ENCODE measurements around the gene FUZ.

FUZ gene

DNA sequence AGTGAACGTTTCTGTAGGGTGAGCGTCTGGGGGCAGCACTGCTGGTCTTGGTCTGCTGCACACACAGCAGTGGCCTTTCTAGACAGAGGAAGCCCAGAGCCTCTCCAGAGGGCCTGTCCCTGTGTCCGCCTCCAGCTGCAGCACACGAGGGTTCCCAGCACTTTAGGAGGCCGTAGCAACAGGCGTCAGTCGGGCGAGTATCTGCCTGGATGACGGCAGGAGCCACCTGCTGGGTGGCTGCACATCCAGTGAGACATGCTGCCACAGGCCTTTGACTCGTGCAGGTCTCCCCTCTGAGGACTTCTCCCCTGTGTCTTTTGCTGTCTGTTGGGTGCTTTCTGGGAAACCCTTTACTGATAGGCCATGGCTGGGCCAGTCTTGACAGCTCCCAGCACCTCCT, 24.2 kb downstream of the FUZ start:
- no peak for DNase-seq (ENCODE audit: insufficient read length, low spot score)
- no peak for FAIRE-seq

- FAIRE-seq (no peak), DNase-seq (ENCODE audit: insufficient read length, low spot score) (no peak)
These were observed 25.3 kb downstream of the FUZ start for GRCh38 chr19:49787746-49788145.

GRCh38 chr19:49786376-49786820, 26.7 kb downstream of the FUZ start:
- peak; percentile 58 for FAIRE-seq

DNA sequence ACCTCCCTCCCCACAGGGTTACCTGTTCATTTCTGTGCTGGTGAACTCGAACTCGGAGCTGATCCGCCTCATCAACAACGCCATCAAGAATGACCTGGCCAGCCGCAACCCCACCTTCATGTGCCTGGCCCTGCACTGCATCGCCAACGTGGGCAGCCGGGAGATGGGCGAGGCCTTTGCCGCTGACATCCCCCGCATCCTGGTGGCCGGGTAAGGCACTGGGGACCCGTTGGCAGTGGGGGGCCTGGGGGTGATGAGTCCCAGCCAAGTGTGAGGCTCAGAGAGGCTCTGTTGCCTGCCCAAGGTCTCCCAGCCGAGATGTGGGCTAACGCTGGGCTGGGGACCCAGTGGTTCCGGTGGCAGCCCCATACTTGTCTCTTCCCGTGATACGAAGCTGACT, 30.6 kb downstream of the FUZ start:
- no peak for FAIRE-seq
- no peak for DNase-seq (ENCODE audit: insufficient read length, low spot score)

More at GRCh38 chr19:49786376-49786820, 26.7 kb downstream of the FUZ start:
- DNase-seq (ENCODE audit: insufficient read length, low spot score), result peak; percentile 76

GRCh38 chr19:49781394-49781793, 31.7 kb downstream of the FUZ start:
- DNase-seq (ENCODE audit: insufficient read length, low spot score), result no peak
- no peak for FAIRE-seq

DNA sequence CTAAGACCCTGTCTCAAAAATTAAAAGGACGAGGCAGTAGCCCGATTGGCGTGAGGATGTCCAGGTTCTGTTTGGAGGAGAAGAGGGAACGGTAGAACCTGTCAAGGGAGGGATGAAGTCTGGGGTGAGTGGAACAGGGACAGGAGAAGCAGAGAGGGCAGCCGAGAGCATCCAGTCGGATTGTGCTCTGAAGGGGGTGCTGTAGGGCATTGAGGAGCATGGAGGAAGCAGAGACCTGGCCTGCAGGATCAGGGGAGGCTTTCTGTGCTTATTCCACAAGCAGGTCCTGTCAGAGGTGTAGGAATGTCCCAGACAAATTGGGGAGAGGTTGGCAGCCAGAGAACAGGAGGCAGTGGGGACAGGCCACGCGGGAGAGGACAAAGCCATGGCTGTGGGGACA, 32.2 kb downstream of the FUZ start:
- DNase-seq (ENCODE audit: insufficient read length, low spot score), result no peak
- no peak for FAIRE-seq

GRCh38 chr19:49779731-49780555, 33.1 kb downstream of the FUZ start:
- FAIRE-seq (no peak), DNase-seq (ENCODE audit: insufficient read length, low spot score) (no peak)

GRCh38 chr19:49776371-49776764, 36.7 kb downstream of the FUZ start:
- FAIRE-seq (no peak), DNase-seq (ENCODE audit: insufficient read length, low spot score) (no peak)

GRCh38 chr19:49775742-49776370, 37.2 kb downstream of the FUZ start:
- DNase-seq (ENCODE audit: insufficient read length, low spot score) (no peak), FAIRE-seq (no peak)

DNA sequence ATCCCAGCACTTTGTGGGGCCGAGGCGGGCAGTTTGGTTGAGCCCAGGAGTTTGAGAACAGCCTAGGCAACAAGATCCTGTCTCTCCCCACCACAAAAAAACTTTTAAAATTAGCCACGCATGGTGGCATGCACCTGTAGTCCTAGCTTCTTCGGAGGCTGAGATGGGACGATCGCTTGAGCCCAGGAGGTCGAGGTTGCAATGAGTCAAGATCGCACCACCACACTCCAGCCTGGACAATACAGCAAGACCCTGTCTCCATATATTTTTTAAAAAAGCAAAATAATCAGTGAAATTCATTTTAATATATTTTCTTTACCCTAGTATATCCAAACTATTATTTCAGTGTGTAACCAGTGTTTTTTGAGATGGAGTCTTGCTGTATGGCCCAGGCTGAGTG, 38.1 kb downstream of the FUZ start:
- FAIRE-seq, result no peak
- no peak for DNase-seq (ENCODE audit: insufficient read length, low spot score)

DNA sequence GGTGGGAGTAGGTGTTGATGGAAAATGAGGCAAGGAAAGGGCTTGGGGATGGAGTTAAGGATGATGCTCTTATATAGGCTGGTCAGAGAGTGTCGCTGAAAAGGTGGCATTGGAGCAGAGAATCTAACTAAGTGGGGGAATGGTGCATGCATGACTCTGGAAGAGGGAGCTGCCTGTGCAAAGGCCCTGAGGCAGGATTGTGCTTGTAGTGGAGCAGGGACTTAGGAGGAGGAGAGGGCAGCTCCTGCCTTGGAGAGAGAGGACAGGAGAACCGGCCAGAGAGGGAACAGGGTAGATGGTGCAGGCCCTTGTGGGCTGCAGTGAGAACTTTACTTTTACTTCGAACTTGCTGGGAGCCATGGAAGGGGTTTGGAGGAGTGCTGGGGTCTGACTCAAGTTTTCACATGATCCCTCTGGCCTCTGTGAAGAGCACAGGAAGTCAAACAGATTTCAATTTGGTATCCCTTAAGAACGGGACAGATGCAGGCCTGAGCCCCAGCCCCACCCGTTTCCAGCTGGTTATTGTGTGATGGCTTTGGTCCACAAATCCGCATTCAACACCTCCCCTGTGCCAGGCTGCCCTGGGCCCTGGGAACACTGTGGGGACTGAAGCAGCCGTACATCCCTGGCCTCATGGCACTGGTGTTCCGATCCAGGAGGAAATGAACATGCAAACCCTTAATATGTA, 39.3 kb downstream of the FUZ start:
- DNase-seq (ENCODE audit: insufficient read length, low spot score) (no peak), FAIRE-seq (no peak)

DNA sequence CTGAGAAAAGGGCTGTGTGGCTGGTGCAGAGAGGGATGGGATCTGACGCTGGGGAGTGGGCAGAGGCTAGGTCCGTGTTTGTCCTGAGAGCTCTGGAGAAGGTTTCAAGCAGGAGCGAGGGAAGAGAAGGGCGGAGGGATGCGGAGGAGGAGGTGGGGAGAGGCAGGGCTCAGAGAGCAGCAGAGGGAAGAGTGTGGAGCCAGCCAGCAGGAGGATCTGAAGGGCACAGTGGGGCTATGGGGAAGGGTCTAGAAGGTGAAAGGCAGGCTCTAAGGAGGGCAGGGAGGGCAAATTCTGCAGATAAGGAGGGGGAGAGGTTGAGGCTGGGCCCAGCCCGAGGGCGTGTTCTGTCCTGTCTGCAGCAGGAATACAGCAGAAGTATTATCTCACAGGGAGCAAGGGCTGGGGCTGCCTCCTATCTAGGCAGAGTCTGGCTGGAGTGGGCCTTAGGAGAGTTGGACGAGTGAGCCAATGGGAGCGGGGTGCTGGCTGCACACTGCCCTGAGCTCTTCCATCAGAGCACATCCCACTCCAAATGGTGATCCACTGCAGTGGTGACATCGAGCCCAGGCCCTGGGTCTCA, 40.2 kb downstream of the FUZ start:
- no peak for FAIRE-seq

DNA sequence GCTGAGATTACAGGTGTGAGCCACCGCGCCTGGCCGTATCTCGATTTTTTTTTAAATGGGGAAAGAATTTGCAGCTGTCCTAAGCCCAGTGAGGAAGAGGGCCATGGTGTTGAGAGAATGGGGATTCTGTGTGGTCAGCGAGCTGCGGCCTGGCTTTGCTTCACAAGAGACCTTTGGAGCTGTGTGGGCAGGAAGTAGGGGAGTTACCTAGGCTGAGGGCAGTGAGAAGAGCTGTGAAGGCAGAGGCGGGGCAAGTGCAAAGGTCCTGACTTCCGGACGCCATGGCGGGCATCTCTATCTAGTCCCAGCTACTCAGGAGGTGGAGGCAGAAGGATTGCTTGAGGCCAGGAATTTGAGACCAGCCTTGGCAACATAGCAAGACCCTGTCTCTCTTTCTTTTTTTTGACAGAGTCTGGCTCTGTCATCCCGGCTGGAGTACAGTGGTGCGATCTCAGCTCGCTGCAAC, 41.4 kb downstream of the FUZ start:
- FAIRE-seq, result no peak
- DNase-seq (ENCODE audit: insufficient read length, low spot score), result no peak

More for the DNA sequence above, 40.2 kb downstream of the FUZ start:
- no peak for DNase-seq (ENCODE audit: insufficient read length, low spot score)

DNA sequence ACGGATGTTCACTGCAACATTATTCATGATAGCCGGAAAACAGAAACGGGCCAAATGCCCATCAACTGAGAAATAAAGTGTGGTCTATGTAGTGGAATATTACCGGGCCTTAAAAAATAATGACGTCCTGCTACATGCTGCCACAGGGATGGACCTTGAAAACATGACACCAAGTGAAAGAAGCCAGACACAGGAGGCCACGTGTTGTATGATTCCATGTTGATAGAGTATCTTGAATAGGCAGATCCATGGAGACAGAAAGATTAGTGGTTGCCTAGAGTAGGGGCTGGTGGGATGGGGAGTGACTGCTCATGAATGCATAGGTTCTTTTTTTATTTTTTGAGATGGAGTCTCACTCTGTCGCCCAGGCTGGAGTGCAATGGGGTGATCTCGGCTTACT, 42.6 kb downstream of the FUZ start:
- FAIRE-seq, result no peak
- no peak for DNase-seq (ENCODE audit: insufficient read length, low spot score)

- DNase-seq (ENCODE audit: insufficient read length, low spot score) (no peak), FAIRE-seq (no peak)
These were observed 45.0 kb downstream of the FUZ start for GRCh38 chr19:49767967-49768581.

GRCh38 chr19:49767381-49767780, 45.7 kb downstream of the FUZ start:
- FAIRE-seq, result no peak
- no peak for DNase-seq (ENCODE audit: insufficient read length, low spot score)

GRCh38 chr19:49766930-49767299, 46.2 kb downstream of the FUZ start, which contains the start of gene AP2A1:
AP2A1 (plus strand) TSS chr19:49767001; CDS start chr19:49767134, 133 bp downstream.
- no peak for DNase-seq (ENCODE audit: insufficient read length, low spot score)
- no peak for FAIRE-seq

- DNase-seq (ENCODE audit: insufficient read length, low spot score) (peak; percentile 100), FAIRE-seq (peak; percentile 97)
These were observed 46.8 kb downstream of the FUZ start for GRCh38 chr19:49766007-49766929.

DNA sequence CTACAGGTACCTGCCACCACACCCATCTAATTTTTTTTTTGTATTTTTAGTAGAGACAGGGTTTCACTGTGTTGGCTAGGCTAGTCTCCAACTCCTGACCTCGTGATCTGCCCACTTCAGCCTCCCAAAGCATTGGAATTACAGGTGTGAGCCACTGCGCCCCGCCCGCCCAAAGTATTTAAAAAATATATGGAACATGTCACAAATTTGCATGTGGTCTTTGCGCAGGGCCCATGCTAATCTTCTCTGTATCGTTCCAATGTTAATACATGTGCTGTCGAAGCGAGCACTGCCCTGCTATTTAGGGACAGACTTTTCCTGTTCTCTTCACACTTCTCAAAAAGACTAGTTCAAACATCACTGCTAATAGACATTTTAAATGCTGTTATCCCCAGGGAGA, 48.8 kb downstream of the FUZ start:
- DNase-seq (ENCODE audit: insufficient read length, low spot score) (no peak), FAIRE-seq (no peak)

DNA sequence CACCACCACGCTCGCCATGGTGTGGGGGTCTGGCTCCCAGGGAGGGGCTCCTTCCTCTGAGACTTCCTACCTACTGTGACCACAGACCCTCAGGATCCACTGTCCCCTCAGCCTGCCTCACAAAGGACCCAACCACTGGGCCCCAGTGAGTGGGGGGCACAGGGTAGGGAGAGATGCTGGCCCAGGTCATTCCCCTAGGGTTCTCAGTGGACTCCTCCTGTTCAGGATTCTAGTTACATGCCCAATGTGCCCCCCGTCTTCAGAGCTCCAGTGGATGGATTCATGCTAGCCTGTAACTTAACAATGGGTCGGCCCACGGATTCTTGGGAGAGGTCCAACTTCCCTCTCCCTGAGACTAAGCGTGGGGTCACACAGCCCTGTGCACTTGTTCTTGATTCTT, 49.9 kb downstream of the FUZ start, which contains the start of gene TSKS:
TSKS (minus strand) TSS at position 77 of the 400 bp plus-strand sequence; CDS start at position 18, 59 bp downstream.
- DNase-seq (ENCODE audit: insufficient read length, low spot score) (no peak), FAIRE-seq (no peak)

Data from HTR-8/SVneo (cell line).